Kidney (tissue), 14 donors: ENCODE results near the gene RCOR2. TPM values are rescaled to one million over a fixed set of nuclear protein-coding genes. Genes with fewer than 3 reads are reported as not detected.

Experiments
- DNase-seq, 5 donors: peaks; one replicate each; pipeline ENCODE4 v3.0.0-alpha.2; 2013 to 2020
- FAIRE-seq: peaks from 2 replicates; lab custom pipeline; 2012; peaks lifted over from hg19 to GRCh38; lab: Jason Lieb, UNC
- H3K27ac ChIP-seq, 2 donors: one replicate each; pipeline ENCODE4 v1.7.0; 2013; ENCODE audit warnings: low read depth in 2 of 2, low read length in 2 of 2, inconsistent platforms in 1 of 2
- H3K27me3 ChIP-seq: one replicate; pipeline ENCODE4 v1.7.1; 2013; ENCODE audit warnings: low read length, inconsistent platforms; ENCODE audit not compliant: control insufficient read depth, insufficient read depth
- H3K36me3 ChIP-seq, 3 donors: one replicate each; pipeline versions ENCODE4 v1.7.0 to v1.7.1; 2013; ENCODE audit warnings: low read length in 3 of 3, control low read depth in 1 of 3, inconsistent platforms in 1 of 3; ENCODE audit not compliant: insufficient read depth in 3 of 3, control insufficient read depth in 2 of 3
- H3K4me1 ChIP-seq, 3 donors: one replicate each; pipeline versions ENCODE4 v1.7.0 to v1.7.1; 2013; ENCODE audit warnings: low read length in 3 of 3, inconsistent platforms in 1 of 3, low read depth in 1 of 3; ENCODE audit not compliant: control insufficient read depth in 2 of 3, insufficient read depth in 2 of 3
- H3K4me3 ChIP-seq, 3 donors: one replicate each; pipeline versions ENCODE4 v1.7.0 to v1.8.1; 2013; ENCODE audit warnings: low read length in 3 of 3, control low read depth in 1 of 3, inconsistent platforms in 1 of 3
- H3K9ac ChIP-seq, 3 donors: one replicate each; pipeline versions ENCODE4 v1.7.0 to v1.7.1; 2013; ENCODE audit warnings: low read length in 3 of 3, control low read depth in 1 of 3, inconsistent platforms in 1 of 3
- H3K9me3 ChIP-seq, 3 donors: one replicate each; pipeline versions ENCODE4 v1.7.0 to v1.7.1; 2013; ENCODE audit warnings: low read length in 3 of 3, control low read depth in 1 of 3, inconsistent platforms in 1 of 3; ENCODE audit not compliant: control insufficient read depth in 2 of 3, insufficient read depth in 1 of 3
- CTCF ChIP-seq: IDR thresholded peaks from 3 replicates; pipeline ENCODE4 v1.5.1; 2012; ENCODE audit warnings: mild to moderate bottlenecking, moderate library complexity, borderline replicate concordance; ENCODE audit not compliant: insufficient read depth; ENCODE audit errors: extremely low read depth
- intact Hi-C: fragments of 100-400 bp; cut with DNase I; formaldehyde crosslinking; loops from one replicate; pipeline ENCODE4 v1.11.1; 2022
- polyA plus RNA-seq: library from polyadenylated mRNA; stranded (reverse); fragments of 350-450 nt; fragmentation: Illumina TruSeq; extraction: RNeasy Lipid Tissue Mini Kit (QIAGEN cat#74804); gene quantifications from one replicate; pipeline ENCODE4 v1.2.3, GENCODE V29; 2014; ENCODE audit warnings: low read depth, low replicate concordance; ENCODE audit not compliant: insufficient read depth
- total RNA-seq: library from RNA; stranded (reverse); fragmentation: NEBNext Ultra II Directional; extraction: Animal tissue kit (Norgen Biotek cat#: 25700); gene quantifications from one replicate; pipeline ENCODE4 v1.2.1, GENCODE V29; 2021
- donor health status: control.
- donor health status: control.
- donor health status: control.
- donor health status: control.
- donor health status: control.
- donor health status: DM: yes; HTN: yes; CAD: no.
- donor health status: Normal renal cell carcinoma (clear cell type).

RCOR2 gene
- total and polyA plus RNA-seq, 2 donors from 2014 or later = 0.76 to 0.86 TPM

- no peak for TF ChIP-seq CTCF
- no peaks in the 10 kb centered on the region for H3K27me3 ChIP-seq
- H3K9me3 ChIP-seq = no peaks in the 10 kb centered on the region
- DNase-seq (no peak), FAIRE-seq (no peak)
- no peak overlapping the region for H3K9ac ChIP-seq
- no peak overlapping the region for H3K4me3 ChIP-seq
- intact Hi-C loops = no loop called here
- H3K27ac ChIP-seq = no peak overlapping the region
- peaks cover 0 to 7% (median 0%) of the 10 kb centered on the region in 3 donors for H3K36me3 ChIP-seq
- H3K4me1 ChIP-seq = peaks cover 0 to 16% (median 4%) of the 10 kb centered on the region in 3 donors
Measured at GRCh38 chr11:63942803-63943202, 25.8 kb upstream of the RCOR2 start.

GRCh38 chr11:63941901-63942300, 24.9 kb upstream of the RCOR2 start:
- H3K4me3 ChIP-seq = no peak overlapping the region
- H3K27me3 ChIP-seq = no peaks in the 10 kb centered on the region
- peaks cover 0 to 16% (median 4%) of the 10 kb centered on the region in 3 donors for H3K4me1 ChIP-seq
- FAIRE-seq (no peak), DNase-seq (no peak)
- intact Hi-C loops = no loop called here
- no peak for TF ChIP-seq CTCF
- no peaks in the 10 kb centered on the region for H3K9me3 ChIP-seq
- H3K9ac ChIP-seq = no peak overlapping the region
- H3K36me3 ChIP-seq = peaks cover 0 to 7% (median 0%) of the 10 kb centered on the region in 3 donors
- H3K27ac ChIP-seq = no peak overlapping the region

- H3K4me1 ChIP-seq = peaks cover 0 to 16% (median 4%) of the 10 kb centered on the region in 3 donors
- no peak for FAIRE-seq
- H3K4me3 ChIP-seq = no peak overlapping the region
- DNase-seq = no peak
- H3K27ac ChIP-seq = no peak overlapping the region
- H3K9ac ChIP-seq = peak overlapping the region in 1 of 3 donors; percentile 16
- H3K9me3 ChIP-seq = no peaks in the 10 kb centered on the region
- intact Hi-C loops = no loop called here
- no peak for TF ChIP-seq CTCF
- no peaks in the 10 kb centered on the region for H3K27me3 ChIP-seq
- H3K36me3 ChIP-seq = no peaks in the 10 kb centered on the region
Measured at GRCh38 chr11:63940786-63941185, 23.8 kb upstream of the RCOR2 start.

- H3K36me3 ChIP-seq = no peaks in the 10 kb centered on the region
Measured at GRCh38 chr11:63939397-63939891, 22.5 kb upstream of the RCOR2 start.

More at GRCh38 chr11:63939397-63939891, 22.5 kb upstream of the RCOR2 start:
- DNase-seq = peak in 2 of 5 donors; percentile 42 to 50
- Histone ChIP-seq H3K27ac (peak overlapping the region in 1 of 2 donors; percentile 72), H3K4me1 (peaks cover 0 to 13% (median 4%) of the 10 kb centered on the region in 3 donors), H3K9me3 (no peaks in the 10 kb centered on the region), H3K9ac (peak overlapping the region; percentile 55 to 81 (median 68)), H3K27me3 (no peaks in the 10 kb centered on the region), H3K4me3 (peak overlapping the region; percentile 80 to 82 (median 81))
- no peak for FAIRE-seq
- TF ChIP-seq CTCF = no peak
- intact Hi-C loops = no loop called here
